ENCODE data around the gene SDHAF4.
A peak's percentile ranks its signal among the peaks of the same experiment; 100 is the strongest.

Gene SDHAF4

GRCh38 chr6:70566751-70567382, at the start of gene SDHAF4:
TSS of gene SDHAF4 (plus strand) at chr6:70566930. CDS start at chr6:70566941, 11 bp downstream.
- peak; percentile 50 for DNase-seq (ENCODE audit: low read depth)
- peak within 1 kb of the TSS; percentile 79 for H3K4me3 ChIP-seq (ENCODE audit: low read depth, low read length)
- TF ChIP-seq, protein P1, sequence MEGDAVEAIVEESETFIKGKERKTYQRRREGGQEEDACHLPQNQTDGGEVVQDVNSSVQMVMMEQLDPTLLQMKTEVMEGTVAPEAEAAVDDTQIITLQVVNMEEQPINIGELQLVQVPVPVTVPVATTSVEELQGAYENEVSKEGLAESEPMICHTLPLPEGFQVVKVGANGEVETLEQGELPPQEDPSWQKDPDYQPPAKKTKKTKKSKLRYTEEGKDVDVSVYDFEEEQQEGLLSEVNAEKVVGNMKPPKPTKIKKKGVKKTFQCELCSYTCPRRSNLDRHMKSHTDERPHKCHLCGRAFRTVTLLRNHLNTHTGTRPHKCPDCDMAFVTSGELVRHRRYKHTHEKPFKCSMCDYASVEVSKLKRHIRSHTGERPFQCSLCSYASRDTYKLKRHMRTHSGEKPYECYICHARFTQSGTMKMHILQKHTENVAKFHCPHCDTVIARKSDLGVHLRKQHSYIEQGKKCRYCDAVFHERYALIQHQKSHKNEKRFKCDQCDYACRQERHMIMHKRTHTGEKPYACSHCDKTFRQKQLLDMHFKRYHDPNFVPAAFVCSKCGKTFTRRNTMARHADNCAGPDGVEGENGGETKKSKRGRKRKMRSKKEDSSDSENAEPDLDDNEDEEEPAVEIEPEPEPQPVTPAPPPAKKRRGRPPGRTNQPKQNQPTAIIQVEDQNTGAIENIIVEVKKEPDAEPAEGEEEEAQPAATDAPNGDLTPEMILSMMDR (IDR thresholded peaks at IDR 0.05; ENCODE audit: control insufficient read depth, extremely low read depth, insufficient read depth) = no peak

DNA sequence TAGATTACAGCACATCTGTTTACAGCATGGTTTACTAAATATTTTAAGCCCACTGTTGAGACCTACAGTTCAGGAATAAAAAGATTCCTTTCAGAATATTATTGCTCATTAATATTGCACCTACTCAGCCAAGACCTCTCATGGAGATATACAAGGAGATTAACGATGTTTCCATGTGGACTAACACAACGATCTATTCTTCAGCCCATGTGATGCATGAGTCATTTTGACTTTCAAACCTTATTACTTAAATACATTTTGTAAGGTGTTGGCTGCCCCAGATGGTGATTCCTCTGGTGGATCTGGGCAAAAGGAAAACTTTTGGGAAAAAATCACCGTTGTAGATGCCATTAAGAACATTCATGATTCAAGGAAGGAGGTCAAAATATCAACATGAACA, 48.0 kb upstream of the SDHAF4 start:
- no peak for DNase-seq (ENCODE audit: low read depth)
- TF ChIP-seq, protein P1 (IDR thresholded peaks at IDR 0.05; ENCODE audit: control insufficient read depth, extremely low read depth, insufficient read depth) = no peak
- H3K4me3 ChIP-seq (ENCODE audit: low read depth, low read length) = no peak overlapping the region

DNA sequence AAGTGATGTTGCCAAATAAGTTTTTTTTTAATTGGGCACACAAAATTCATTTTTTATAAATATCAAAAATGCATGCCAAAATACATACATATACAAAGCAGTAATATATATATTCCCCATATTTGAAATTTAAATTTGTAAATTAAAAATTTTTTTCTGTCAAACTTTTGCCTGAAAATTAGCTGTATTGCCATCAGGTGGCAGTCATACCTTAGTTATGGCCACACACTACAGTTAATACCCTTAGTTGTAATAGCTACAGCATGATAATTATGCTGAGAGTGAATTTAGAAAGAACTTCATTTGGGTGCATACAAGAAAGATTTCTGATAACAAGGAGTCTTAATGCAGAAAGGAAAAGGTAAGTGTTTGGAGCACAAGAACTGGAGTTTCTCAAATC, 46.2 kb upstream of the SDHAF4 start:
- no peak for DNase-seq (ENCODE audit: low read depth)
- TF ChIP-seq, protein P1 (IDR thresholded peaks at IDR 0.05; ENCODE audit: control insufficient read depth, extremely low read depth, insufficient read depth) = peak; percentile 57
- no peak overlapping the region for H3K4me3 ChIP-seq (ENCODE audit: low read depth, low read length)

DNA sequence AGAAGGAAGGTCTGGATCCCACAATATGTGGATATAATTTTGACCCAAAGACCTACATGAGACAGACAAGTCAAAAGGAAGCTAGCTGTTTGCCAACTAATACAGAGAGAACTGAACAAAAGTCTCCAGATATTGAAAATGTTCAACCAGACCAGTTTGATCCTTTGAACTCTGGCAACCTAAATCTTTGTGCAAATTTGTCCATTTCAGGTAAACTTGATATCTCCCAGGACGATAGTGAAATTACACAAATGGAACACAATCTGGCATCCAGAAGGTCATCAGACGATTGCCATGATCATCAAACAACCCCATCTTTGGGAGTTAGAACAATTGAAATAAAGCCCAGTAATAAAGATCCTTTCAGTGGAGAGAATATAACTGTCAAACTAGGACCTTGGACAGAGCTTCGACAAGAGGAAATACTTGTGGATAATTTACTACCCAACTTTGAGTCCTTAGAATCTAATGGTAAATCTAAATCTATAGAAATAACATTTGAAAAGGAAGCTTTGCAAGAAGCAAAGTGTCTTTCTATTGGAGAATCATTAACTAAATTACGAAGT, 41.9 kb upstream of the SDHAF4 start:
- H3K4me3 ChIP-seq (ENCODE audit: low read depth, low read length) = no peak overlapping the region
- no peak for DNase-seq (ENCODE audit: low read depth)
- TF ChIP-seq, protein P1 (IDR thresholded peaks at IDR 0.05; ENCODE audit: control insufficient read depth, extremely low read depth, insufficient read depth) = no peak

- TF ChIP-seq, protein P1 (IDR thresholded peaks at IDR 0.05; ENCODE audit: control insufficient read depth, extremely low read depth, insufficient read depth) = no peak
- H3K4me3 ChIP-seq (ENCODE audit: low read depth, low read length) = no peak overlapping the region
- no peak for DNase-seq (ENCODE audit: low read depth)
Observed at GRCh38 chr6:70527071-70527737, 39.5 kb upstream of the SDHAF4 start.

DNA sequence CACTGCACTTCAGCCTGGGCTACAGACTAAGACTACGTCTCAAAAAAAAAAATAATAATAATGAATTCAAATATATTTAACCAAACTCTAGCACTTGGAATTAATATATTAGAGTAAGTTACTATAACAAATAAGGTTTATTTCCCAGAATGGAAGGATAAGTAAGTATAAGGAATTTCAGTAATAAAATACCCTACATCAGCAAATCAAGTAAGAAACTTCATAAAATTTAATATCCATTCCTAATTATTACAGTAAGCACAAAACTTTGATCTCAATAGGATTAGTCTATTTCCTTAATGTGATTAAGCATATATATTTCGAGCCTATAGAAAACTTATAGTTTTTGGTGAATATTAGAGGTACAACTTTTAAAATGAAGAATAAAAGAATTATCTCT, 36.7 kb upstream of the SDHAF4 start:
- no peak for DNase-seq (ENCODE audit: low read depth)
- TF ChIP-seq, protein P1 (IDR thresholded peaks at IDR 0.05; ENCODE audit: control insufficient read depth, extremely low read depth, insufficient read depth) = no peak
- H3K4me3 ChIP-seq (ENCODE audit: low read depth, low read length) = no peak overlapping the region
